GM21423 (cell line): Measurements from ENCODE around the gene COX5A.
"Not testable (repeated sequence)": the region's sequence is repeated elsewhere in the genome, so short reads cannot be mapped to it uniquely, and the experiment has no call there.

Experiments
- ATAC-seq: cut with Tn5 transposase; IDR thresholded peaks from one replicate; pipeline ENCODE4 v1.9.1; 2021; ENCODE audit warnings: mild to moderate bottlenecking, moderate library complexity; ENCODE audit not compliant: unreplicated experiment

COX5A gene

DNA sequence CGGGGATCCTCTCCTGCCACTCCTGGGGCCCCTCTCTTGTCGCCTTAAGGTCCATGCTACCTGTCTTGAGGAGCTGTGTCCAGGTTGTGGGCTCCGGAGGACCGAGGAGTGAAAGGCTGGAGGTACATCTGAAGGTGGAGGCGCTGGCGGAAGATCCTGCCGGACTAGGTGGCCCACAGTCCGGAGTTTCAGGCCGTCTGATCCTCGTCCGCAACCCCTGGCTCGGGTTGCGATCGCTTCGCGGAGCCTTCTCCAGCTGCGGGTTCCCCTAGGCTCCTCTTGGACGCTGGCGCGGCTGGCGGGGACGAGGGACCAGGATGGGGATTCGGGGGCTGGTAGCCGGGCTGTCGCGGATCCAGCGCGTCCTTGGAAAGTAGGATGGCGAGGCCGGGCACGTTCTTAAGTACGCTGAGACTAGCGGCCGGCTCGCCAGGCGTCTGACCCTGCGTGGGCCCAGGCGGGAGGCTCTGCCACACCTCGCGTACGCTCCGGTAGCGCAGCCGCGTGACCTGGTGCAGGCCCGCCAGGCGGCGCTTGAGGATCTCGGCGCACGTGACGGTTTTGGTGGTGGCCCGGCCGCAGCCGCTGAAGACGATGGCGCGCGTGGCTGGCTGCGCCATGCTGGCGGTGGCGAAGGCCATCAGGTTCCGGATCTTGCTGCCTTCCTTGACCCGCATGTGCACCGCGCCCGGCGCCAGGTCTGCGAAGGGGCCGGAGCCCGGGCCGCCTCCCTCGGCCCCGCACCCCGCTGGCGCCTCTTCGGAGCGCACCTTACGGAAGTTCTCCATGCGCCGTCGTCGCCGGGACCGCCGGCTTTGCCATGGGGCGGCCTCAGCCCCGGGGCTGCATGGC lies 18.1 kb upstream of the COX5A start:
- peak; percentile 50 for ATAC-seq

DNA sequence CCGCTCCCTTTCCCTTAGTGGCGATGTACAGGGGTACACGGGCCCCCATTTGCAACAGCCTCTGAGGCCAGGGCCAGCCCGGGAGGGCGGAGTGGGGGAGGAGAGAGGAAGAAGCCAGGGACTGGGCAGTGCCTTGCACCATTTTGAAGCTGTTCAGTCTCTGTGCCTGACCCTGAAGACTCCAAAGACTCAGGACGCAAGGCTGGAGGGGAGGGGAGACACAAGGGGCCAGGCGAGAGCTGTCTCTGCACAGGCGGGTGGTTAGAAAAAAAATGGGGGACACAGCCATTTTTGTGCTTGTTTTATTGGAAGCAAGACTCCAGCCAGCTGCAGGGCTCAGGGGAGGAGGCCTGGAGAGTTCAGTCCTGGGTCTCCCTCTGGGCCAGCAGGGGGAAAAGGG lies 17.1 kb upstream of the COX5A start:
- ATAC-seq, result no peak

DNA sequence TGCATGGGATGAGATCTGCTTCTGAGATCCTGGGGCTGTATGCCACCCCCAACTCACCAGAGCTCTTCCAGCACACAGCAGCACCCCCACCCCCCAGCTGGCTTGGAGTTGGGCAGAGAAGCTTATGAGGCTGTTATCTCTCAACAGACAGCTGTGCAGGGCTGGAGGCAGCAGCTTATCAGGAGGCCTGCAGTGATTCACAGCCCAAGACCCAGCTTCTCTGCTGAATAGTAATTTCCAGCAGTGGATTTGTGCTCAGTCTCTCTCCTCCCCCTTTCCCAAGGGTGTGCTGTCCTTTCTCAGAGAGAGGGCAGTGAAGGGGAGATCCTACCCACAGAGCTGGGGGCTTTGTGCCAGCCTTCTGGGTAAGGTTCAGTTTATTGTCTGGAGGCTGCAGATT lies 16.6 kb upstream of the COX5A start:
- no peak for ATAC-seq

- ATAC-seq, result no peak
Observed at GRCh38 chr15:74951006-74951405, 13.1 kb upstream of the COX5A start.

- no peak for ATAC-seq
Observed at GRCh38 chr15:74950078-74950908, 12.4 kb upstream of the COX5A start.

GRCh38 chr15:74937272-74937589 lies 642 bp downstream of the COX5A start:
- no peak for ATAC-seq

GRCh38 chr15:74935193-74935592 lies 2.7 kb downstream of the COX5A start:
- ATAC-seq, result not testable (repeated sequence)

DNA sequence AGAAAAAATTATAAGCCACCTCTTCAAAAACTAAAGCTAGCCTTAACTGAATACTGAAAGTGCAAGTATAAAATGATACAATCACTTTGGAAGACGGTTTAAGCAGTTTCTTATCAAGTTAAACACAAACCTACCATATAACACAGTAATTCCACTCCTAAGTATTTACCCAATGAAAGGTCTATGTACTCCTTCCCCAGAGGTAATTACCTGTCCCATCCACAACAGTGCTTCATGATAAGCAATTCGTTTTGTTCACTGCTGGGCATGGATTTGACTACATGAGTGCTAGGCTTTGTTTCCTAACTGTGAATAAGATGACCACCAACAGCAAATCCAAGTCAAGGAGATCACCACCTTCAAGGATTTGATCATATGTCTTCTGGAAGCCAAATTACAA lies 4.3 kb downstream of the COX5A start:
- ATAC-seq, result no peak

DNA sequence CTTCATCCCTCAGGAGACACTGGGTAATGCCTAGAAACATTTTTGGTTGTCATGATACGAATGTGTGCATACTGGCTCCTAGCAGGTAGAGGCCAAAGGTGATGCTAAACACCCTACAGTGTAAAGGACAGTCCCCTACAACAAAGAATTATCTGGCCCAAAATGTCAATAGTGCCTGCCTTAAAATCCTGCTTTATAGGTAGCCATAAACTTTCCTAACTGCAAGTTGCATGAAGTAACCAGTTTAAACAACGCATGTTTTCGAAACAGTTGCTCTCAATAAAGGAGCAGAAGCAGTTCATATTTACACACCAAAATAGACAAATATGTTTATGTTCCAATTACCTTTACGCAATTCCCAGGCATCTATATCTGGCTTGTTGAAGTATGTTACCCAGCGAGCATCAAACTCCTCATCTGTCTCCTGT lies 9.1 kb downstream of the COX5A start:
- ATAC-seq, result no peak

DNA sequence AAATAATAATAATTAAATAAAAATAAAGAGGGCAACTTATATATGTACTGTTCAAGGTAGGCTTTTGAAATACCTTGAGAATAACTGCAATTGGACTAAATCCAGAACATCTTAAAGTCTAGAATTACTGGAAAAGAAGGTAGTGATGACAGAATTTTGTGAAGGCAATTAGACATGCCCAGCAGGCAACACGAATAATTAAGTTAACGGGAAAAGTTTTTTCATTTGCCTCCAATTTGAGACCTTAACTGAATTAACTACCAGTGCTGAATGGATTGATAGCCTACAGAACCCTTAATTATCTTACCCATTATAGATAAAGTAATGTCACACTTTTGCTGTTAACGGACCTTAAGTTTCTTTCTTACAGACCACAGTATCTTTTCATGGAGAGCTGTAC lies 13.3 kb downstream of the COX5A start:
- ATAC-seq, result no peak

GRCh38 chr15:74920456-74920855 lies 17.4 kb downstream of the COX5A start:
- no peak for ATAC-seq

DNA sequence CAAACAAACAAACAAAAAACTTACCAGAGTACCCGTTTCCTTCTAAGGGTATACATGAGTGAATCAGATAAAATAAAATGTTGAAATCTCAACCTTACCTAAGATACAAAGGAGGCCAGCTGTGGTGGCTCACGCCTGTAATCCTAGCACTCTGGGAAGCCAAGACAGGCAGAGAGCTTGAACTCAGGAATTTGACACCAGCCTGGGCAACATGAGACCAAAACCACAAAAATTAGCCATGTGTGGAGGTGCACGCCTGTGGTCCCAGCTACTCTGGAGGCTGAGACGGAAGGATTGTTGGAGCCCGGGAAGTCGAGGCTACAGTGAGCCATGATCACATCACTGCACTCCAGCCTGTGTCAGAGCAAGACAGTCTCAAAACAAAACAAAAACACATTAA lies 20.2 kb downstream of the COX5A start:
- no peak for ATAC-seq

DNA sequence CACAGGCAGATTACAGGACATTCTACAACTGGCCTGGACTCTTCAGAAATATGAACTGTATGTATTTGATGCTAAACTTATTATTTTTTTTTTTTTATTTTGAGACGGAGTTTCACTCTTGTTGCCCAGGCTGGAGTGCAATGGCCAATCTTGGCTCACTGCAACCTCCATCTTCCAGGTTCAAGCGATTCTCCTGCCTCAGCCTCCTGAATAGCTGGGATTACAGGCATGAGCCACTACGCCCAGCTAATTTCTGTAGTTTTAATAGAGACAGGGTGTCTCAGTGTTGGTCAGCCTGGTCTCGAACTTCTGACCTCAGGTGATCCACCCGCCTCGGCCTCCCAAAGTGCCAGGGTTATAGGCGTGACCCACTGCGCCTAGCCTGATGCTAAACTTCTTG lies 24.1 kb downstream of the COX5A start:
- ATAC-seq, result not testable (repeated sequence)

DNA sequence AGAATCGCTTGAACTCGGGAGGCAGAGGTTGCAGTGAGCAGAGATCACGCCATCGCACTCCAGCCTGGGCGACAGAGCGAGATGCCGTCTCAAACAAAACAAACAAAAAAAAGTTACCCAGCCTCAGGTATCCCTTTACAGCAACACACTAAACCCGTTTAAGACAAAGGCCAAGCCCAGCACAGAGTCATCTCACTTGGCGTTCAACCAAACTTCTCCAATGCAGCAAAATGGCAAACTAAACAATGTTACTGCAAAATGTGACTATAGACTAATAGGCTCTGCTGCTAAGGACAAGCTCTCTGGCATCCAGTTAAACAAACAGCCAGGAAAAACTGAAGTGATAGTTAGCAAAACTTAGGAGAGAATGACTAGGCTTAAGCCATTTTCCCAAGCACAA lies 24.8 kb downstream of the COX5A start:
- no peak for ATAC-seq

GRCh38 chr15:74908635-74909034 lies 29.2 kb downstream of the COX5A start:
- ATAC-seq, result no peak

DNA sequence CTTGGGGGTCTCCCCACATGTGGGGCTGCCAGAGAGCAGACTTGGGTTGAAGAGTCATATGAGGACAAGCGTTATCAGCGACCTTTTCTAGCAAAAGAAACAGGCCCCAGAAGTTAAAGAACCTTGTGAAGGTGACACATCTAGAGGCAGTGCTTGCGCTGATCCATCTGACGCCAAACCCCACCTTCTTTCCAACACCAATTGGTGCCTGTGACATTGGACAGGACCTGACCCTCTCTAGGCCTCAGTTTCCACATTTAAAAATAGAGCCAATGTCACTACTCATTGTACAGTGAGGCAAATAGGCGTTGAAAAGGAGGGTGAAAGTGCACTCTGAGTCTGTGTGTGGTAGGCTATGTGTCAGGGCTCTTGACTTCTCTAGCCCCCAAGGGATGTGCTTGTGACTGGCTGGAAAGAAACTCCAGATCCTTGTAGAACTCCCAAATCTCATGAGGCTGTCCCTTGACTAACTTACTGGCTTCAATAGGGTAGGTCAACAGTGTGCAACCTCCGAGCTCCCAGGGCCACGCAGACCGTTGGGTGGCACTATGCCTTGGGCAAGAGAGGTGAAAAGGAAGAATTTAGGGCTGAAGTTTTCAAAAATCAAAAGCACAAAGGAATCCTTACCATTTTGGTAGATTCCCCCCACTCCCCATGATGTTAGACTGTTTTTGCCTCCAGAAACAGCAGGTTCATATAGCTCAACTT lies 30.6 kb downstream of the COX5A start:
- no peak for ATAC-seq

GRCh38 chr15:74906450-74907162 lies 31.3 kb downstream of the COX5A start, which contains the start of gene FAM219B:
TSS of gene FAM219B (minus strand) at chr15:74906851. CDS start at chr15:74906800, 51 bp downstream.
- peak; percentile 81 for ATAC-seq

GRCh38 chr15:74906067-74906449 lies 31.8 kb downstream of the COX5A start:
- peak; percentile 10 for ATAC-seq

GRCh38 chr15:74904190-74904805 lies 33.6 kb downstream of the COX5A start:
- no peak for ATAC-seq

- ATAC-seq, result no peak
Observed at GRCh38 chr15:74903676-74904075, 34.2 kb downstream of the COX5A start.
